ENCODE measurements around the gene SSRP1. TPM values are rescaled to one million over a fixed set of nuclear protein-coding genes. Genes with fewer than 3 reads are reported as not detected.

The SSRP1 gene
- total and polyA plus RNA-seq, 9 of the 15 experiments (the other 6 are each of a cell fraction or from before 2014, with no cell fraction given): 91.1 to 416 (median 245) TPM

DNA sequence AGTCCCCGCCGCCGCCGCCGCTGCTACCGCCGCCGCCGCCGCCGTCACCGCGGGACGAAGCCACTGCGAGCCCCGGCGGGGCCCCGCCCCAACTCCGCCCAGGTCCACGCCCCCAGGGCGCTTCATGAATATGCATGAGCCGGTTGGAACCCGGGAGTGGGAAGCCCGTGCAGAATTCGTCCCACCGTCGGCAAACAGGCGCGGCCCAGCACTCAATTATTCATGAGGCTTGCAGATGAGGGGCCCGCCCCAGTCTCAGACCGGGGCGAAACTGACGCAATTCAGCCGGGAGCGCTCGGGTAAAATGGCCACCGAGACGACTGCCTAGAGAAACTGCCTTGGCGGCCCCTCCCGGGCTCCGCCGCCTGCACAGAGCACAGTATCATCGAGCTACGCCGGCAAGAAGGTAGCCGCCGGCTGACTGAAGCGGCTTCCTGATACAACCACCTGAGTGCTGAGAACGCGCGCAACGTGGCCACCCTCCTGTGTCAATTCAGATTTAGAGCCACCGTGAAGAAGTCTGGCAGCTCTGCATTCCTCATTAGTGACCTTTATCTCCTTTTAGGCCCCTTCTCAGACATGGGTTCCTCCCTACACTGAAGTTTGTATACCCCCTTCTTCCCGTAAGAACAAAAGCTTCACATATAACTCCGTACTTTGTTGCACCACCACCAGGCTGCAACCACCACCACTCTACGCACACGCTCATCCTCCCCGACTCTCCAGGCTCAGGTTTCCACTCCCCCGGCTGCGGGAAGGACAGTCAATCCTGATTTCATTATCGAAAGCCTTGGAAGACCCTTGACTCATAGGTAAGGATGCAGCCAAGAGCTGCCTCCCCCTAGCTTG lies 10.6 kb downstream of the SSRP1 start, which contains the start of gene TNKS1BP1 (continued):
- TF ChIP-seq POLR2AphosphoS5 (IDR thresholded peaks at IDR 0.05; ENCODE audit: control insufficient read depth, insufficient read depth, low read depth, low read length) (peak; percentile 58; the same call in 1 of the 2 replicates), LCOR (CRISPR knock-in tag; IDR thresholded peaks at IDR 0.05) (0 out of 2 replicates have a peak, but pooled peaks have one; percentile 29), BCOR (IDR thresholded peaks at IDR 0.05) (no peak), MBD1 (CRISPR knock-in tag; IDR thresholded peaks at IDR 0.05) (no peak), ZNF311 (CRISPR knock-in tag; IDR thresholded peaks at IDR 0.05) (no peak), MCM3 (IDR thresholded peaks at IDR 0.05) (no peak), TRIM25 (IDR thresholded peaks at IDR 0.05; ENCODE audit: borderline replicate concordance) (no peak), CBX8 (IDR thresholded peaks at IDR 0.05; ENCODE audit: borderline replicate concordance, extremely low read depth, low read depth, low read length, poor library complexity, severe bottlenecking) (no peak), NCOA2 (IDR thresholded peaks at IDR 0.05; ENCODE audit: partially characterized antibody in 2 of 2) (no peak), CHD2 (IDR thresholded peaks at IDR 0.05; ENCODE audit: low read depth, low read length) (no peak)
- TF ChIP-seq, protein P1, sequence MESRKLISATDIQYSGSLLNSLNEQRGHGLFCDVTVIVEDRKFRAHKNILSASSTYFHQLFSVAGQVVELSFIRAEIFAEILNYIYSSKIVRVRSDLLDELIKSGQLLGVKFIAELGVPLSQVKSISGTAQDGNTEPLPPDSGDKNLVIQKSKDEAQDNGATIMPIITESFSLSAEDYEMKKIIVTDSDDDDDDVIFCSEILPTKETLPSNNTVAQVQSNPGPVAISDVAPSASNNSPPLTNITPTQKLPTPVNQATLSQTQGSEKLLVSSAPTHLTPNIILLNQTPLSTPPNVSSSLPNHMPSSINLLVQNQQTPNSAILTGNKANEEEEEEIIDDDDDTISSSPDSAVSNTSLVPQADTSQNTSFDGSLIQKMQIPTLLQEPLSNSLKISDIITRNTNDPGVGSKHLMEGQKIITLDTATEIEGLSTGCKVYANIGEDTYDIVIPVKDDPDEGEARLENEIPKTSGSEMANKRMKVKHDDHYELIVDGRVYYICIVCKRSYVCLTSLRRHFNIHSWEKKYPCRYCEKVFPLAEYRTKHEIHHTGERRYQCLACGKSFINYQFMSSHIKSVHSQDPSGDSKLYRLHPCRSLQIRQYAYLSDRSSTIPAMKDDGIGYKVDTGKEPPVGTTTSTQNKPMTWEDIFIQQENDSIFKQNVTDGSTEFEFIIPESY (CRISPR knock-in tag; IDR thresholded peaks at IDR 0.05): peak; percentile 46; the same call in 1 of the 2 replicates
- TF ChIP-seq, protein P2, sequence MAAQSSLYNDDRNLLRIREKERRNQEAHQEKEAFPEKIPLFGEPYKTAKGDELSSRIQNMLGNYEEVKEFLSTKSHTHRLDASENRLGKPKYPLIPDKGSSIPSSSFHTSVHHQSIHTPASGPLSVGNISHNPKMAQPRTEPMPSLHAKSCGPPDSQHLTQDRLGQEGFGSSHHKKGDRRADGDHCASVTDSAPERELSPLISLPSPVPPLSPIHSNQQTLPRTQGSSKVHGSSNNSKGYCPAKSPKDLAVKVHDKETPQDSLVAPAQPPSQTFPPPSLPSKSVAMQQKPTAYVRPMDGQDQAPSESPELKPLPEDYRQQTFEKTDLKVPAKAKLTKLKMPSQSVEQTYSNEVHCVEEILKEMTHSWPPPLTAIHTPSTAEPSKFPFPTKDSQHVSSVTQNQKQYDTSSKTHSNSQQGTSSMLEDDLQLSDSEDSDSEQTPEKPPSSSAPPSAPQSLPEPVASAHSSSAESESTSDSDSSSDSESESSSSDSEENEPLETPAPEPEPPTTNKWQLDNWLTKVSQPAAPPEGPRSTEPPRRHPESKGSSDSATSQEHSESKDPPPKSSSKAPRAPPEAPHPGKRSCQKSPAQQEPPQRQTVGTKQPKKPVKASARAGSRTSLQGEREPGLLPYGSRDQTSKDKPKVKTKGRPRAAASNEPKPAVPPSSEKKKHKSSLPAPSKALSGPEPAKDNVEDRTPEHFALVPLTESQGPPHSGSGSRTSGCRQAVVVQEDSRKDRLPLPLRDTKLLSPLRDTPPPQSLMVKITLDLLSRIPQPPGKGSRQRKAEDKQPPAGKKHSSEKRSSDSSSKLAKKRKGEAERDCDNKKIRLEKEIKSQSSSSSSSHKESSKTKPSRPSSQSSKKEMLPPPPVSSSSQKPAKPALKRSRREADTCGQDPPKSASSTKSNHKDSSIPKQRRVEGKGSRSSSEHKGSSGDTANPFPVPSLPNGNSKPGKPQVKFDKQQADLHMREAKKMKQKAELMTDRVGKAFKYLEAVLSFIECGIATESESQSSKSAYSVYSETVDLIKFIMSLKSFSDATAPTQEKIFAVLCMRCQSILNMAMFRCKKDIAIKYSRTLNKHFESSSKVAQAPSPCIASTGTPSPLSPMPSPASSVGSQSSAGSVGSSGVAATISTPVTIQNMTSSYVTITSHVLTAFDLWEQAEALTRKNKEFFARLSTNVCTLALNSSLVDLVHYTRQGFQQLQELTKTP (IDR thresholded peaks at IDR 0.05; ENCODE audit: low read depth in 1 of 2, partially characterized antibody in 2 of 2): peak in 1 of 2 experiments; percentile 59
- TF ChIP-seq, protein P3, sequence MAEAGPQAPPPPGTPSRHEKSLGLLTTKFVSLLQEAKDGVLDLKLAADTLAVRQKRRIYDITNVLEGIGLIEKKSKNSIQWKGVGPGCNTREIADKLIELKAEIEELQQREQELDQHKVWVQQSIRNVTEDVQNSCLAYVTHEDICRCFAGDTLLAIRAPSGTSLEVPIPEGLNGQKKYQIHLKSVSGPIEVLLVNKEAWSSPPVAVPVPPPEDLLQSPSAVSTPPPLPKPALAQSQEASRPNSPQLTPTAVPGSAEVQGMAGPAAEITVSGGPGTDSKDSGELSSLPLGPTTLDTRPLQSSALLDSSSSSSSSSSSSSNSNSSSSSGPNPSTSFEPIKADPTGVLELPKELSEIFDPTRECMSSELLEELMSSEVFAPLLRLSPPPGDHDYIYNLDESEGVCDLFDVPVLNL (CRISPR knock-in tag; IDR thresholded peaks at IDR 0.05; ENCODE audit: low read depth): no peak

All from K562 (cell line).